ENCODE measurements around the gene ALDH1A1.

Gene ALDH1A1

DNA sequence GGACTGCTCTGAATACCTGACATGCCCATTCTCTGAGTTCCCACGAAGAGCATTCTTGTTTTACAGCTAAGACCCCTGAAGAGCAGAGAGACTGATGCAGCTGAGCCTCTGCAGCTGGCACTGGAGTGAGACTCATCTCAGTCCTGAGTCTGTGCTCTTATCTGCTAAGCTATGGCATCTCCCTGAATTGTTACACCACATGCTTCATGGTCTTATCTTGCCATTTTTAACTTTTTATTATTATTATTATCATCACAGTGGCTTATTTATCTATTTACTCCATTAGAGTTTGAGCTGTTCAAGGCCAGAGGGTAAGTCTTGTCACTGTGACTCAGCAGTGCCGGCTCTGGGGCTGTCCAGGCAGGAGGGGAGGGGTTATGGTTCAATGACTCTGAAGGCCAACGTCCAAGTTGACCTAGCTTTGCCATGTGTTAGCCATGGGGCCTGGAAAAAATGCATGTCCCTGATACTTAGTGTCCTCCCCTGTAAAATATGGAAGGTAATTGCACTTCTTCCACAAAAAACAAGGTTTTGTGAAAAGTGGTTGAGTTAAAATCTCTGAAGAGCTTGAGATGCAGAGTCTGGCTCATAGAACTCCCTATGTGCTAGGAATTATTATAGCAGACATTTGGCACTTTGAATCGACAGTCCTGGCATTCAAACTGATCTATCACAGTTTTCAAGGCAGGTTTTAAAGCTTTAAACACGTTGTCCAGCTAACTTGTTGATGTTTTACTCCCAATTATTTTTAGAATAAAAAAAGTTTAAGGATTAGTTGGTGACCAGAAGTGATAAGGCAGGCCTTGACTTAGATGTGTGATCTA, 94.6 kb downstream of the ALDH1A1 start:
- peak in 1 of 56 donors; percentile 46 for DNase-seq

DNA sequence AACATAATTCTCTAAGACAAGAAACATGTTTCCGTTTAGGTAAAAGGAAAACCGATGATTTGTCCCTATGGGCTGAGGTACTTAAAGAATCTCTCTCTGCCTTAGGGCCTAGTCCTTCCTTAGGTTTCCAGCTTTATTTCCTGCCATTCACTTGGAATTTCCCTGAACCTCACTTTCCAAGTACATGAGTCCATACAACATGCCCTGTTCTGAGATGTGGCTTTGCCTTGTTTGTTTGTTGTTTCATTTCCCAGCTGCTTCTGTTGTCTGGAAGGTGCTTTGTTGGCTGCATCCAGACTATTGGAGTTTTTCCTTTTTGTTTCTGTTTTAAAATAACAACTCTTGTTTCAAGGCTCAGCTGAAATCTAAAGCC, 95.2 kb downstream of the ALDH1A1 start:
- no peak for DNase-seq

DNA sequence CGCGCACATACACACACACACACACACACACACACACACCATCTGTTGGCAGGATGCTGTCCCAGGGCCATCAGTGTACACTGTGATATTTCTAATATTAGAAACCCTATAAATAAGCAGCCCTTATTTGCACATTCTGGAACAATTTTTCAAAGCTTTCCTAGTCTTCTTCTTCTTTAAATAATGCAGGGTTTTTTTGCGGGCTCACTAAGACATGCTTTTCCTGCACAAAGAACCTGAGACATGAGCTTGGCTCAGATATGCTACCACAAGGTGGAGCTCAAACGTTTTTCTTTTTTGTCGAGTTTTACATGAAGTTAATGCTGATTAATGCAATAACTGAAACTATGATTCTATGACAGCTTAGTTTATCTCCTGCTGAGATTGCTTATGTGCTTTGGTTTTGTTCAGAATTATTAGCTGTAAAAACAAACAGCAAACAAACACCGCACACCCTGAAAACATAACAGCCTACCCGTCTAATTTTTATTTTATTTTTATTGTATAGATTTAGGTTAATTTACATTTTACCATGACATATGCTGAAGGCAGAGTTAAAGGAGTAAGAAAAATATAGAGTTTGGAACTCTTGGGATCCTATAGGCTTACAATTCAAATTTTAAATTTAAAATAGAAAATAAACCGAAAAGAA, 95.8 kb downstream of the ALDH1A1 start:
- DNase-seq, result peak in 10 of 56 donors; percentile 1 to 33 (median 8)

DNA sequence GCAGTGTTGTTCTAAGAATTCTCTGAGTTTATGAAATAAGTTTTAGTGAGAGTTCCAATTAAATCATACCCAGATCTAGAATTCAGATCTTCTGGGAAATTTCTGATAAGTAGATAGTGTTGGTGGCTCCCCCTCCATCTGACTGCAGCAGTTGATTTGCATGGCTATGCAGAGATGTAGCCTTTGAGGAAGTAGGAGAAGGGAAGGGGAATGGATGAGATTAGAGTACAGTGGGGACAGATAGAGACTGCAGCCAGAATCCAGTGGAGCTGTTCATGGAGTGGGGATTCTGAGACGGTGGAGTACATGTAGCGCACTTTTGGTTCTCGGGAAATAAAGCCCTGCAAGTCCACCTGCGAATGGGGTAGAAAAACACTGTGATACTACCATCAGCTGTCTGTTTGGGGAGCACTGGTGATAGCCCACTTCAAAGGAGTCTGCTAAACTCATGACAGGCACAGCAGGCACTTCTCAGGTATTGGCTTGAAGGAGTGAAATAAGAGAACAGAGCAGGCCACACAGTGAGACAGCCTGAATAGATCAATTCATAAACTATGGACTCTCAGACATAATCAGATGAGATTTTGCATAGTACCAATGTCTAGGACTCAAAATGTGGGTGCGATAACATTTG, 96.8 kb downstream of the ALDH1A1 start:
- no peak for DNase-seq

DNA sequence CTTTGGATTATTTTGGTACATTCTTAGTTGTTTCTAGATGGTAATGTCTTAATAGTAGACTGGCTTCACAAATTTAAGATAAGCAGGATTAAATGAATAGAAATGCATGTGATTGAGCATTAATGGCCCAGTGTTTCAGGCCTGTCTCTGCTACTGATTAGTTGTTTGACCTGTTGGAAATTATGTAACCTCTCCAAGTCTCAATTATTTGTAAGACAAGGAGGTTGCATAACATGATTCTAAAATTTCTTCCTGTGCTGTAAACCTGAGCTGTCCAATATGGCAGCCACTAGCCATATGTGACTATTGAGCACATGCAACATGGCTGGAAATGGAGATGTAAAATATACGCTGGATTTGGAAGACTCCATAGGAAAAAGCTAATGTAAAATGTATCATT, 97.5 kb downstream of the ALDH1A1 start:
- no peak for DNase-seq
